Breast epithelium (tissue), 3 donors: Measurements from ENCODE around the gene FOS.

ENCODE experiments used
- POLR2AphosphoS5 ChIP-seq, 3 donors: sonication (generic); formaldehyde crosslinking; IDR thresholded peaks; one replicate each; pipeline ENCODE4 v1.6.1; 2017; ENCODE audit warnings: antibody characterized with exemption in 3 of 3
- TF ChIP-seq, protein P1 (sequence below), 3 donors: fragments of 450-650 bp; IDR thresholded peaks; one replicate each; pipeline ENCODE4 v1.5.1; 2016 to 2017; ENCODE audit warnings: antibody characterized with exemption in 3 of 3, mild to moderate bottlenecking in 3 of 3, moderate library complexity in 3 of 3

DNA sequence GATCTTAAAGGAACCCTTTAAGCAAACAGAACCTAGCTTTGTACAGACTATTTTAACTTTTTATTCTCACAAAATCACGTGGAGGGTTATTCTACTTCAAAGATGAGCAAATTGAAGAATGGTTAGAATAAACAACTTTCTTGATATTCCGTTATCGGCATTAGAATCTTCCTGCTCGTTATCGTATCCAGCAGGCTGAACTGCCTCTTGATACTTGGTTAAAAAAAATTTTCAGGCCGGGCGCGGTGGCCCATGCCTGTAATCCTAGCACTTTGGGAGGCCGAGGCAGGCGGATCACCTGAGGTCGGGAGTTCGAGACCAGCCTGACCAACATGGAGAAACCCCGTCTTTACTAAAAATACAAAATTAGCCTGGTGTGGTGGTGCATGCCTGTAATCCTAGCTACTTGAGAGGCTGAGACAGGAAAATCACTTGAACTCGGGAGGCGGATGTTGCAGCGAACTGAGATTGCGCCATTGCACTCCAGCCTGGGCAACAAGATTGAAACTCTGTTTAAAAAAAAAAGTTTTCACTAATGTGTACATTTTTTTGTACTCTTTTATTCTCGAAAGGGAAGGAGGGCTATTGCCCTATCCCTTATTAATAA lies 4.0 kb downstream of the FOS start:
- TF ChIP-seq, protein P1, sequence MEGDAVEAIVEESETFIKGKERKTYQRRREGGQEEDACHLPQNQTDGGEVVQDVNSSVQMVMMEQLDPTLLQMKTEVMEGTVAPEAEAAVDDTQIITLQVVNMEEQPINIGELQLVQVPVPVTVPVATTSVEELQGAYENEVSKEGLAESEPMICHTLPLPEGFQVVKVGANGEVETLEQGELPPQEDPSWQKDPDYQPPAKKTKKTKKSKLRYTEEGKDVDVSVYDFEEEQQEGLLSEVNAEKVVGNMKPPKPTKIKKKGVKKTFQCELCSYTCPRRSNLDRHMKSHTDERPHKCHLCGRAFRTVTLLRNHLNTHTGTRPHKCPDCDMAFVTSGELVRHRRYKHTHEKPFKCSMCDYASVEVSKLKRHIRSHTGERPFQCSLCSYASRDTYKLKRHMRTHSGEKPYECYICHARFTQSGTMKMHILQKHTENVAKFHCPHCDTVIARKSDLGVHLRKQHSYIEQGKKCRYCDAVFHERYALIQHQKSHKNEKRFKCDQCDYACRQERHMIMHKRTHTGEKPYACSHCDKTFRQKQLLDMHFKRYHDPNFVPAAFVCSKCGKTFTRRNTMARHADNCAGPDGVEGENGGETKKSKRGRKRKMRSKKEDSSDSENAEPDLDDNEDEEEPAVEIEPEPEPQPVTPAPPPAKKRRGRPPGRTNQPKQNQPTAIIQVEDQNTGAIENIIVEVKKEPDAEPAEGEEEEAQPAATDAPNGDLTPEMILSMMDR (IDR thresholded peaks at IDR 0.05), result peak in 1 of 3 donors; percentile 3
- TF ChIP-seq POLR2AphosphoS5 (IDR thresholded peaks at IDR 0.05), result peak in 1 of 3 donors; percentile 99
